ENCODE measurements around the gene PHTF1.

Gene PHTF1

DNA sequence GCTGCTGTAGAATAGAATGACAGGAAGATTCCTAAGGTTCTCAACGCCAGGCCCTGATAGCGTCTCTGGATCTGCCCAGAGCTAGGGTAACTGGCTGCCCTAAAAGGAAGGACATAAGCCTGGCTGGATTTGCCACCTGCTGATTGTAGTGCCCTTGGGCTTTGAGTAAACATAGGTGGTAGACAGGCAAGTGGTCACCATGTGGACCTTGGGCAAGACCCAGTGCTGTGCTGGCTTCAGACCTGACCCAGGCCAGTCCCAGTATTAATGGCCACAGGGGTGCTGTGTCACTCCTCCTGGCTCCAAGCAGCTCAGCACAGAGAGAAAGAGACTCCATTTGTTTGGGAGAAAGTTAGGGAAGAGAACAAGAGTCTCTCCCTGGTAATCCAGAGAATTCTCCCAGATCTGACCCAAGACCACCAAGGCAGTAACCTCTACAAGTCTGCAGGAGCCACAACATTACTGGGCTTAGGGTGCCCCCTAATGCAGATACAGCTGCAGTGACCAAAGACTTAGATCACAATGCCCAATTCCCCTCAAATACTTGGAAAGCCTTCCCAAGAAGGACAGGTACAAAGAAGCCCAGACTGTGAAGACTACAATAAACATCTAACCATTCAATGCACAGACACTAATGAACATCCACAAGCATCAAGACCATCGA, 44.5 kb downstream of the PHTF1 start:
- H3K4me3 ChIP-seq (ENCODE audit: low read length): no peak overlapping the region
- TF ChIP-seq, protein P1, sequence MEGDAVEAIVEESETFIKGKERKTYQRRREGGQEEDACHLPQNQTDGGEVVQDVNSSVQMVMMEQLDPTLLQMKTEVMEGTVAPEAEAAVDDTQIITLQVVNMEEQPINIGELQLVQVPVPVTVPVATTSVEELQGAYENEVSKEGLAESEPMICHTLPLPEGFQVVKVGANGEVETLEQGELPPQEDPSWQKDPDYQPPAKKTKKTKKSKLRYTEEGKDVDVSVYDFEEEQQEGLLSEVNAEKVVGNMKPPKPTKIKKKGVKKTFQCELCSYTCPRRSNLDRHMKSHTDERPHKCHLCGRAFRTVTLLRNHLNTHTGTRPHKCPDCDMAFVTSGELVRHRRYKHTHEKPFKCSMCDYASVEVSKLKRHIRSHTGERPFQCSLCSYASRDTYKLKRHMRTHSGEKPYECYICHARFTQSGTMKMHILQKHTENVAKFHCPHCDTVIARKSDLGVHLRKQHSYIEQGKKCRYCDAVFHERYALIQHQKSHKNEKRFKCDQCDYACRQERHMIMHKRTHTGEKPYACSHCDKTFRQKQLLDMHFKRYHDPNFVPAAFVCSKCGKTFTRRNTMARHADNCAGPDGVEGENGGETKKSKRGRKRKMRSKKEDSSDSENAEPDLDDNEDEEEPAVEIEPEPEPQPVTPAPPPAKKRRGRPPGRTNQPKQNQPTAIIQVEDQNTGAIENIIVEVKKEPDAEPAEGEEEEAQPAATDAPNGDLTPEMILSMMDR (conservative IDR thresholded peaks at IDR 0.05; ENCODE audit: low read depth, low read length): no peak
- DNase-seq (ENCODE audit: low read depth): no peak

DNA sequence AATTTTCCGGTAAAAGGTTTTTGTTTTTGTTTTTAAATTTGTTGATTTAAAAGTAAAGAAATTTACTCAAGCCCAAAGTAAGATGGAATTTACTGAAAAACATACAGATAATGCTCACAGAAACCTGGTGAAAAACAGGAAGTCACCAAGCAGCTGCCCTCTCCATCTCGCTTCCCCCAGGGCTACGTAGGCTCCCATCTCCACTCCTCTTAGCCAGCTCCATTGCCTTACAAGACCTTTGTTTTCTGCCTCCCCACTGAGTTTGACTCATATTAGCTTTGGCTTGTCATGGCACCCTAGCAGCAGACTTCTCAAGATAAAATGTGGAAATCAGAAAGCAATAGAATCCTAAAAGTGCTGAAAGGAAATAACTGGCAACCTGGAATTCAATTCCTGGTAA, 57.9 kb downstream of the PHTF1 start:
- H3K4me3 ChIP-seq (ENCODE audit: low read length): no peak overlapping the region
- TF ChIP-seq, protein P1 (conservative IDR thresholded peaks at IDR 0.05; ENCODE audit: low read depth, low read length): no peak
- DNase-seq (ENCODE audit: low read depth): no peak

DNA sequence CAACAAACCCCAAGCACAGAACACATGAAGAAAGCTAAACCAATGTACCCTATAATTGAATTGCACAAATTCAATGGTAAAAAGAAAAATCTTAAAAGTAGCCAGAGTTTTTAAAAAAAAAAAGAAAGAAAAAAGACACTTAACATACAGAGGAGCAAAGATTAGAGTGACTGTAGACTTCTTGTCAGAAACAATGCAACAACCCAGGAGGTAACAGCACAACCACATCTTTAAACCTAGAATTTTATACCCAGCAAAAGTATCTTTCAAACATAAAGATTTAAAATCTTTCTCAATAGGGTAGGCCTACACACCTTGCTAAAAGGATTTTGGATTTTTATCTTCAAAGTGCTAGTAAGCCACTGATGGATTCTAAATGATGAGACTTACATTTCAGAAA, 64.4 kb downstream of the PHTF1 start:
- TF ChIP-seq, protein P1 (conservative IDR thresholded peaks at IDR 0.05; ENCODE audit: low read depth, low read length): no peak
- no peak overlapping the region for H3K4me3 ChIP-seq (ENCODE audit: low read length)
- no peak for DNase-seq (ENCODE audit: low read depth)

DNA sequence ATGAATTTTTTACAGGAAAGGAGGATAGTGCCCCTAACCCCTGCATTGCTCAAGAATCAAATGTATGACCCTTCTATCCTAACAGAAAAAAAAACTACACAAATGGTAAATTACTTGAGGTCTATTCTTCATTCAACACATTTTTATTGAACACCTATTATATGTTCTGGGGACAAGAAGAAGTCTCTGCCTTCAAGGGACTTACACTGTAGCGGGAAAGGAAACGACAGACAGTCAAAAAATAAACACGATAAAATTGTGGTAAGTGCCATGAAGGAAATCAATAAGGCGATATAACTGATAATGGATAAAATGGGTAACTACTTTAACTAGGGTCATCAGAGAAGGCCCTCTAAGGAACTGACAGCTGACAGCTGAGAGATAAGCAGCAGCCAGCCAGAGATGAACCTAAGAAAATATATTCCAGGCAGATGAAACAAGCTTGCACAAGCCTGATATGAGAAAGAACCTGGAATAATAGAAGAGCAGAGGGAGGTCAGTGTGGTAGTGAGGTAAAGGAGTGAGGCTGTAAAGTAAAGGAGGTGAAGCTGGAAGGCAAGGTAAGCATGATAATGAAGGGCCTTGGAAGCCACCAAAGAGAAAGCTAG, 66.4 kb downstream of the PHTF1 start:
- no peak for DNase-seq (ENCODE audit: low read depth)
- TF ChIP-seq, protein P1 (conservative IDR thresholded peaks at IDR 0.05; ENCODE audit: low read depth, low read length): no peak
- H3K4me3 ChIP-seq (ENCODE audit: low read length): no peak overlapping the region

DNA sequence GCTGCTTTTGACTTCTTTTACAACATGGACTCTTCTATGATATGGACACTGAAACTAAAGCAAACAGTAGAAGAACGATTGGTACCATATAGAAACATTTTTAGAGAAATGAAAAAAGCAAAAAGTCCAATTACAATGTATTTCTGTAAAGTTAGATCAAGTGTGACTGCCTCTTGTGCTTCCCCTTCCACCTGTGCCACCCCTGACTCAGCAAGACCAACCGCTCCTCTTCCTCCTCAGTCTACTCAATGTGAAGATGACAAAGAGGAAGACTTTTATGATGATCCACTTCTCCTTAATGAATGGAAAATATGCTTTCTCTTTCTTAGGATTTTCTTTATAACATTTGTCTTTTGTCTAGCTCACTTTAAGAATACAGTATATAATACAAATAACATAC, 66.9 kb downstream of the PHTF1 start:
- DNase-seq (ENCODE audit: low read depth): no peak
- H3K4me3 ChIP-seq (ENCODE audit: low read length): no peak overlapping the region
- TF ChIP-seq, protein P1 (conservative IDR thresholded peaks at IDR 0.05; ENCODE audit: low read depth, low read length): no peak

DNA sequence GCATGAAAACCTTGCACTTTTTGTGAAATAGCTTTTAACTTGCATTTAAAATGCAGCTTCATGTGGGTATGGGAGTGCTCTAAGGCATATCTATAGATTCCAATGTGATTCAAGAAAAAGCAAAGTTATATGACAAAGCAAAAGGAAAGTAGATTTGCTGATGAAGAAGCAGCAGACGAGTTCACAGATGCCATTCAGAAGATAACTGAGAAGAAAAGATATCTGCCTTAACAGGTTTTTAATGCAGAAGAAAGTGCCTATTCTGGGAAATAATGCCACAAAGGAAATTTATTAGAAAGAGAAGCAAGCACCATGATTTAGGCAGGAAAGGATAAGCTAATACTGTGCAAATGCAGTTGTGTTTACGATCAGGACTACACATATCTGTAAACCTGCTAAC, 68.1 kb downstream of the PHTF1 start:
- no peak for DNase-seq (ENCODE audit: low read depth)
- no peak overlapping the region for H3K4me3 ChIP-seq (ENCODE audit: low read length)
- TF ChIP-seq, protein P1 (conservative IDR thresholded peaks at IDR 0.05; ENCODE audit: low read depth, low read length): no peak

Measured in retinal pigment epithelial cell (primary cell).